Cardiac muscle cell (in vitro differentiated cells and primary cell): ENCODE measurements around the gene KMT5B. TPM values are rescaled to one million over a fixed set of nuclear protein-coding genes. Genes with fewer than 3 reads are reported as not detected.

Experiments used
- DNase-seq, 2 donors: peaks; one replicate each; pipeline versions ENCODE4 v3.0.0 to v3.0.0-alpha.2; 2010 to 2017; ENCODE audit warnings: low read depth in 1 of 2, low spot score in 1 of 2
- H3K27ac ChIP-seq: fragments of 200-600 bp; sonication (generic); 2 replicates; pipeline ENCODE4 v1.5.1; 2016
- H3K27me3 ChIP-seq: fragments of 200-600 bp; sonication (generic); 2 replicates; pipeline ENCODE4 v1.6.0; 2016; ENCODE audit warnings: control low read depth
- H3K36me3 ChIP-seq: fragments of 200-600 bp; sonication (generic); 2 replicates; pipeline ENCODE4 v1.5.1; 2016; ENCODE audit warnings: control low read depth
- H3K4me1 ChIP-seq: fragments of 200-600 bp; sonication (generic); 2 replicates; pipeline ENCODE4 v1.8.1; 2017; ENCODE audit warnings: low read depth, mild to moderate bottlenecking, mixed run types
- H3K4me3 ChIP-seq: fragments of 200-600 bp; sonication (generic); 2 replicates; pipeline ENCODE4 v1.5.1; 2016; ENCODE audit warnings: mild to moderate bottlenecking
- H3K9me3 ChIP-seq: fragments of 200-600 bp; sonication (generic); 2 replicates; pipeline ENCODE4 v1.5.1; 2017; ENCODE audit warnings: low read depth, mild to moderate bottlenecking, control low read depth
- CTCF ChIP-seq: IDR thresholded peaks from 2 replicates; pipeline ENCODE4 v1.5.1; 2012; ENCODE audit warnings: low read depth, mild to moderate bottlenecking, low read length
- polyA plus RNA-seq: library from polyadenylated mRNA; unstranded; fragments of >200 nt; fragmentation: Nextera tagmentation; extraction: Ambion mirVana; gene quantifications from 2 replicates; pipeline ENCODE4 v1.2.1, GENCODE V29; 2016
- total RNA-seq: library from RNA; depleted of rRNA; stranded (reverse); fragments of >200 nt; gene quantifications from 2 replicates; pipeline ENCODE4 v1.2.3, GENCODE V29; 2016

The KMT5B gene
- total and polyA plus RNA-seq, 2 experiments from 2014 or later = 34.1 to 36.7 TPM

GRCh38 chr11:68168694-68169093 is 44.4 kb downstream of the KMT5B start:
- DNase-seq = no peak
- Histone ChIP-seq H3K4me1 (no peaks in the 10 kb centered on the region), H3K9me3 (no peaks in the 10 kb centered on the region), H3K27me3 (no peaks in the 10 kb centered on the region), H3K27ac (no peak overlapping the region), H3K4me3 (no peak overlapping the region), H3K36me3 (peaks cover 67% of the 10 kb centered on the region)
- TF ChIP-seq CTCF = no peak

GRCh38 chr11:68167474-68167873 is 45.6 kb downstream of the KMT5B start:
- no peak overlapping the region for H3K27ac ChIP-seq
- no peak overlapping the region for H3K4me3 ChIP-seq
- H3K27me3 ChIP-seq = no peaks in the 10 kb centered on the region
- H3K4me1 ChIP-seq = no peaks in the 10 kb centered on the region
- peaks cover 56% of the 10 kb centered on the region for H3K36me3 ChIP-seq
- H3K9me3 ChIP-seq = no peaks in the 10 kb centered on the region
- no peak for TF ChIP-seq CTCF
- no peak for DNase-seq

- Histone ChIP-seq H3K4me1 (no peaks in the 10 kb centered on the region), H3K27me3 (no peaks in the 10 kb centered on the region), H3K9me3 (no peaks in the 10 kb centered on the region), H3K4me3 (no peak overlapping the region), H3K27ac (peak overlapping the region; percentile 39), H3K36me3 (peaks cover 52% of the 10 kb centered on the region)
- no peak for TF ChIP-seq CTCF
- DNase-seq = no peak
These were observed 46.1 kb downstream of the KMT5B start for GRCh38 chr11:68166969-68167368.

GRCh38 chr11:68165601-68166000 is 47.5 kb downstream of the KMT5B start:
- H3K4me3 ChIP-seq = no peak overlapping the region
- no peak for TF ChIP-seq CTCF
- H3K4me1 ChIP-seq = no peaks in the 10 kb centered on the region
- H3K27ac ChIP-seq = no peak overlapping the region
- peaks cover 38% of the 10 kb centered on the region for H3K36me3 ChIP-seq
- no peaks in the 10 kb centered on the region for H3K27me3 ChIP-seq
- DNase-seq = no peak
- no peaks in the 10 kb centered on the region for H3K9me3 ChIP-seq

- Histone ChIP-seq H3K9me3 (no peaks in the 10 kb centered on the region), H3K4me1 (no peaks in the 10 kb centered on the region), H3K27ac (peak overlapping the region; percentile 23), H3K36me3 (peaks cover 28% of the 10 kb centered on the region), H3K27me3 (no peaks in the 10 kb centered on the region), H3K4me3 (no peak overlapping the region)
- no peak for TF ChIP-seq CTCF
- no peak for DNase-seq
These were observed 48.7 kb downstream of the KMT5B start for GRCh38 chr11:68164437-68164836.

- H3K27me3 ChIP-seq = no peaks in the 10 kb centered on the region
- TF ChIP-seq CTCF = no peak
- no peaks in the 10 kb centered on the region for H3K4me1 ChIP-seq
- H3K9me3 ChIP-seq = no peaks in the 10 kb centered on the region
- peak overlapping the region; percentile 10 for H3K27ac ChIP-seq
- DNase-seq = no peak
- H3K4me3 ChIP-seq = no peak overlapping the region
- H3K36me3 ChIP-seq = peaks cover 20% of the 10 kb centered on the region
These were observed 49.4 kb downstream of the KMT5B start for GRCh38 chr11:68163691-68164090.
